ENCODE data around the gene CD300H.

DNA sequence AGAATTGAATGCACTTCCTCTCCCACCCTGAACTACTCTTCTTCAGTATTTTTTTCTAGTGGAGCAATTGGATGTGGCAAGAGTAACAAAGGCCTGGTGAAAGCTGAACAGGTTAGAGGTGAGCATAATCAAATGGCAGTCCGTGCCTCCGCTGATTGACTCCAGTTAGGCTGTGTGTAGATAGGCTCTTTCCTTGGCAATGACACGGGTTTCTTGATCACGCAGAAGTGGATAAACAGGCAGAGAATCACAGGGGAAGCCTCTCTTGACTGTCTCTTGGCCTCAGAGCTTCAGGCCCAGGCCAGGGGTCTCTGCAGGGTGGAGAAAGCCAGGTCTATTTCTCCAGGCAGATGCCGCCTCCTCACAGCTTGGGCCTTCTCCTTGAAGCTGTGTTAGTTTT is 40.2 kb downstream of the CD300H start:
- TF ChIP-seq GATA3 (IDR thresholded peaks at IDR 0.05; ENCODE audit: low read depth, low read length) (no peak), GATA2 (IDR thresholded peaks at IDR 0.05; ENCODE audit: low read depth, low read length) (no peak)
